ENCODE results near the gene NDUFS8. TPM values are rescaled to one million over a fixed set of nuclear protein-coding genes. Genes with fewer than 3 reads are reported as not detected.

Gene NDUFS8
- total and polyA plus RNA-seq, 2 of the 13 experiments (the other 11 are each of a cell fraction or from before 2014, with no cell fraction given), result 96.7 to 158 TPM

DNA sequence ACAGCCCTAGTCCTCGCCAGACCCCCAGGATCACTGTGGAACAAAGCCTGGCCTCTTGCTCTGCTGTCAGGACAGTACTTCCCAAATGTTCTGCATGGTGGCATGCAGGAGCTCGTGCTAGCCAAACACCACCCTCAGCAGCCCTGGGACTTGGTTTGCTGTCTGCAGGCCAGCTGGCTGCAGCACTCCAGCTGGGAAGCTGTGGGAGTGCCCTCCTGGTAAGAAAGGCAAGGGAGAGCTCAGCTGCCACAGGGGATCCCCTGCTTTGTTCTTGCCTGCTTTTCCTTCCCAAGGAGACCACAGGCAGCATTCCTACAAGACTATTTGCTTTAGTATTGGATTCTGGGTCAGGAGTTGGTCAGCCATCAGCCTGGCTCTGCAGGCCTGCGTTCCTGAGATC lies 36.3 kb downstream of the NDUFS8 start:
- DNase-seq (ENCODE audit: low spot score) (no peak), FAIRE-seq (no peak), ATAC-seq (no peak)
- 100% methylated on average over 2 of the region's 3 CpGs for WGBS (ENCODE audit: low lambda C conversion rate)
- Histone ChIP-seq H3K4me1 (ENCODE audit: insufficient read depth, low read length) (no peaks in the 10 kb centered on the region), H4K20me1 (ENCODE audit: insufficient read depth, low read length) (no peaks in the 10 kb centered on the region), H2AFZ (ENCODE audit: low read length) (no peak overlapping the region), H3K9ac (ENCODE audit: insufficient read depth, low read depth, low read length) (no peak overlapping the region), H3K9me3 (ENCODE audit: low read length) (no peaks in the 10 kb centered on the region), H3K27me3 (ENCODE audit: control insufficient read depth in 1 of 2, insufficient read depth in 2 of 2, low read length in 2 of 2) (no peaks in the 10 kb centered on the region), H3K4me2 (ENCODE audit: low read depth, low read length) (no peak overlapping the region), H3K27ac (ENCODE audit: extremely low read length, insufficient read depth, low read length) (no peak overlapping the region), H3K4me3 (replicated peaks in 1 of 3; ENCODE audit: insufficient read depth in 1 of 3, low read depth in 2 of 3, low read length in 3 of 3) (no peak overlapping the region), H3K36me3 (replicated peaks in 1 of 2; ENCODE audit: control insufficient read depth in 1 of 2, insufficient read depth in 2 of 2, low read length in 2 of 2) (peaks cover 69 to 98% of the 10 kb centered on the region in 2 experiments), H3K79me2 (ENCODE audit: insufficient read depth, low read length) (no peaks in the 10 kb centered on the region)
- peak; percentile 40 for TF ChIP-seq RBM22 (optimal IDR thresholded peaks at IDR 0.05; ENCODE audit: low read length)
- TF ChIP-seq, protein P1, sequence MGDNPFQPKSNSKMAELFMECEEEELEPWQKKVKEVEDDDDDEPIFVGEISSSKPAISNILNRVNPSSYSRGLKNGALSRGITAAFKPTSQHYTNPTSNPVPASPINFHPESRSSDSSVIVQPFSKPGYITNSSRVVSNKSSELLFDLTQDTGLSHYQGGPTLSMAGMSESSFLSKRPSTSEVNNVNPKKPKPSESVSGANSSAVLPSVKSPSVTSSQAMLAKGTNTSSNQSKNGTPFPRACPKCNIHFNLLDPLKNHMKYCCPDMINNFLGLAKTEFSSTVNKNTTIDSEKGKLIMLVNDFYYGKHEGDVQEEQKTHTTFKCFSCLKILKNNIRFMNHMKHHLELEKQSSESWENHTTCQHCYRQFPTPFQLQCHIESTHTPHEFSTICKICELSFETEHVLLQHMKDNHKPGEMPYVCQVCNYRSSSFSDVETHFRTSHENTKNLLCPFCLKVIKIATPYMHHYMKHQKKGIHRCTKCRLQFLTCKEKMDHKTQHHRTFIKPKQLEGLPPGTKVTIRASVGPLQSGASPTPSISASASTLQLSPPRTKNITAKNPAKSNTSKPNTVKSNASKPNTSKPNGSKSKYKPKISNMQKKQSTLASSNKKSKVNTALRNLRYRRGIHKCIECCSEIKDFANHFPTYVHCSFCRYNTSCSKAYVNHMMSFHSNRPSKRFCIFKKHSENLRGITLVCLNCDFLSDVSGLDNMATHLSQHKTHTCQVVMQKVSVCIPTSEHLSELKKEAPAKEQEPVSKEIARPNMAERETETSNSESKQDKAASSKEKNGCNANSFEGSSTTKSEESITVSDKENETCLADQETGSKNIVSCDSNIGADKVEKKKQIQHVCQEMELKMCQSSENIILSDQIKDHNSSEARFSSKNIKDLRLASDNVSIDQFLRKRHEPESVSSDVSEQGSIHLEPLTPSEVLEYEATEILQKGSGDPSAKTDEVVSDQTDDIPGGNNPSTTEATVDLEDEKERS (CRISPR knock-in tag; IDR thresholded peaks at IDR 0.05), result no peak
- no TSS peak for BruUV-seq (replicated peaks)
- POLR2A ChIA-PET, result no interaction called here
- in situ Hi-C loops (cut with HindIII; ENCODE audit: extremely low pct_ligation_motif_present, low pct_unique_long_range_greater_than_20kb), result no loop called here
- intact Hi-C loops (cut with micrococcal nuclease; ENCODE audit: unreplicated experiment), result no loop called here
- CTCF ChIA-PET (ENCODE audit: low intra/inter-chr PET ratio, low total read pairs), result no interaction called here

DNA sequence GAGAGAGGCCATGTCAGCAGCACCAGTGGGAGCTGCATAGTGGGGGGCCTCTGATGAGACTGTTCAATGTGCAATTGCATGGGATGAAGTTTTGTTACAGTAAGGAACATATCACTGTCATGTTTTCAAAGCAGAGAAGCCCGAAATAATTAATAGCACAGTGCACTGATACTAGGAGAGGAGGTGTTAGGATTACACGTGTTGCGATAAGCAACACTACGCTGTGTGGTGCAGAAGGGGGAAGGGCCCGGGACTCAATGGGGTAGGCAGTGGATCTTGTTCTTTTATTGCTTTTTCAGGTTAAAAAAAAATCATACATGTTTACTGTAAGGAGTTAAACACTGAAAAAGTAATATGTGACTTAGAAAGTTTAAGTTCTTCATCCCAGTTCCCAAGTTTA lies 37.5 kb downstream of the NDUFS8 start:
- H3K4me3 ChIP-seq (replicated peaks in 1 of 3; ENCODE audit: insufficient read depth in 1 of 3, low read depth in 2 of 3, low read length in 3 of 3), result no peak overlapping the region
- H3K4me1 ChIP-seq (ENCODE audit: insufficient read depth, low read length), result no peaks in the 10 kb centered on the region
- H4K20me1 ChIP-seq (ENCODE audit: insufficient read depth, low read length), result no peaks in the 10 kb centered on the region
- DNase-seq (ENCODE audit: low spot score) (no peak), FAIRE-seq (no peak), ATAC-seq (no peak)
- no peak overlapping the region for H2AFZ ChIP-seq (ENCODE audit: low read length)
- no TSS peak for BruUV-seq (replicated peaks)
- no peak overlapping the region for H3K27ac ChIP-seq (ENCODE audit: extremely low read length, insufficient read depth, low read length)
- intact Hi-C loops (cut with micrococcal nuclease; ENCODE audit: unreplicated experiment), result no loop called here
- no peak overlapping the region for H3K9ac ChIP-seq (ENCODE audit: insufficient read depth, low read depth, low read length)
- in situ Hi-C loops (cut with HindIII; ENCODE audit: extremely low pct_ligation_motif_present, low pct_unique_long_range_greater_than_20kb), result no loop called here
- H3K36me3 ChIP-seq (replicated peaks in 1 of 2; ENCODE audit: control insufficient read depth in 1 of 2, insufficient read depth in 2 of 2, low read length in 2 of 2), result peaks cover 65 to 97% of the 10 kb centered on the region in 2 experiments
- no peaks in the 10 kb centered on the region for H3K9me3 ChIP-seq (ENCODE audit: low read length)
- no peaks in the 10 kb centered on the region for H3K27me3 ChIP-seq (ENCODE audit: control insufficient read depth in 1 of 2, insufficient read depth in 2 of 2, low read length in 2 of 2)
- H3K4me2 ChIP-seq (ENCODE audit: low read depth, low read length), result no peak overlapping the region
- no peaks in the 10 kb centered on the region for H3K79me2 ChIP-seq (ENCODE audit: insufficient read depth, low read length)
- 97% methylated on average over 5 of the region's 5 CpGs for WGBS (ENCODE audit: low lambda C conversion rate)
- ChIA-PET POLR2A (no interaction called here), CTCF (ENCODE audit: low intra/inter-chr PET ratio, low total read pairs) (no interaction called here)
- TF ChIP-seq, protein P2, sequence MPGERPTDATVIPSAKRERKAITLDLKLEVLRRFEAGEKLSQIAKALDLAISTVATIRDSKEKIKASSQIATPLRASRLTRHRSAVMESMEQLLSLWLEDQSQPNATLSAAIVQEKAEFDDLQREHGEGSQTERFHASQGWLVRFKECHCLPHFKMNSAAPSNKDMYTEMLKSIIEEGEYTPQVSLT (CRISPR knock-in tag; IDR thresholded peaks at IDR 0.05; ENCODE audit: borderline replicate concordance, low read depth), result no peak
- TF ChIP-seq FOXP1 (IDR thresholded peaks at IDR 0.05), result no peak
- no peak for TF ChIP-seq FOXP1 (CRISPR knock-in tag; IDR thresholded peaks at IDR 0.05)
- no peak for TF ChIP-seq ZNF749 (CRISPR knock-in tag; IDR thresholded peaks at IDR 0.05; ENCODE audit: borderline replicate concordance)
- no peak for TF ChIP-seq ZNF672 (CRISPR knock-in tag; IDR thresholded peaks at IDR 0.05)
- TF ChIP-seq RBM22 (optimal IDR thresholded peaks at IDR 0.05; ENCODE audit: low read length), result no peak
- TF ChIP-seq TAF1 (CRISPR knock-in tag; IDR thresholded peaks at IDR 0.05), result no peak
- TF ChIP-seq DNMT1 (CRISPR knock-in tag; IDR thresholded peaks at IDR 0.05), result no peak
- no peak for TF ChIP-seq MZF1 (CRISPR knock-in tag; IDR thresholded peaks at IDR 0.05; ENCODE audit: borderline replicate concordance)
- no peak for TF ChIP-seq POLR2A (IDR thresholded peaks at IDR 0.05; ENCODE audit: insufficient read depth in 1 of 2, low read depth in 2 of 2, low read length in 2 of 2)
- TF ChIP-seq ATAD3A (CRISPR knock-in tag; IDR thresholded peaks at IDR 0.05), result no peak
- no peak for TF ChIP-seq ZNF160 (CRISPR knock-in tag; IDR thresholded peaks at IDR 0.05)
- no peak for TF ChIP-seq SIX1 (CRISPR knock-in tag; IDR thresholded peaks at IDR 0.05; ENCODE audit: borderline replicate concordance)
- TF ChIP-seq HMG20A (CRISPR knock-in tag; IDR thresholded peaks at IDR 0.05; ENCODE audit: borderline replicate concordance), result no peak
- TF ChIP-seq CBFB (CRISPR knock-in tag; IDR thresholded peaks at IDR 0.05), result no peak
- TF ChIP-seq, protein P3, sequence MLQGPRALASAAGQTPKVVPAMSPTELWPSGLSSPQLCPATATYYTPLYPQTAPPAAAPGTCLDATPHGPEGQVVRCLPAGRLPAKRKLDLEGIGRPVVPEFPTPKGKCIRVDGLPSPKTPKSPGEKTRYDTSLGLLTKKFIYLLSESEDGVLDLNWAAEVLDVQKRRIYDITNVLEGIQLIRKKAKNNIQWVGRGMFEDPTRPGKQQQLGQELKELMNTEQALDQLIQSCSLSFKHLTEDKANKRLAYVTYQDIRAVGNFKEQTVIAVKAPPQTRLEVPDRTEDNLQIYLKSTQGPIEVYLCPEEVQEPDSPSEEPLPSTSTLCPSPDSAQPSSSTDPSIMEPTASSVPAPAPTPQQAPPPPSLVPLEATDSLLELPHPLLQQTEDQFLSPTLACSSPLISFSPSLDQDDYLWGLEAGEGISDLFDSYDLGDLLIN (CRISPR knock-in tag; IDR thresholded peaks at IDR 0.05; ENCODE audit: borderline replicate concordance), result no peak
